Keratinocyte (primary cell): ENCODE data around the gene FOXRED2. TPM values are rescaled to one million over a fixed set of nuclear protein-coding genes. Genes with fewer than 3 reads are reported as not detected.

ENCODE experiments used
- DNase-seq: peaks from one replicate; pipeline ENCODE4 v3.0.0-alpha.2; 2011; ENCODE audit warnings: low read depth, missing footprints, low spot score
- FAIRE-seq: peaks from 2 replicates; lab custom pipeline; 2011; peaks lifted over from hg19 to GRCh38; lab: Jason Lieb, UNC
- H2AFZ ChIP-seq: 2 replicates; pipeline ENCODE4 v1.6.0; 2012; ENCODE audit warnings: low read length, control low read depth, inconsistent platforms; ENCODE audit not compliant: control insufficient read depth
- H3K27ac ChIP-seq: 2 replicates; pipeline ENCODE4 v1.5.1; 2011; ENCODE audit warnings: low read length; ENCODE audit not compliant: control insufficient read depth, insufficient read depth
- H3K27me3 ChIP-seq: 3 replicates; pipeline ENCODE4 v1.6.0; 2011; ENCODE audit warnings: low read length; ENCODE audit not compliant: control insufficient read depth, insufficient read depth; ENCODE audit errors: extremely low read depth
- H3K36me3 ChIP-seq, 2 experiments: 2 replicates in 1 of 2; 3 replicates in 1 of 2; pipeline ENCODE4 v1.5.1; 2011; ENCODE audit warnings: low read length in 2 of 2, mild to moderate bottlenecking in 1 of 2; ENCODE audit not compliant: control insufficient read depth in 2 of 2, insufficient read depth in 2 of 2; ENCODE audit errors: extremely low read depth in 1 of 2
- H3K4me1 ChIP-seq: 3 replicates; pipeline ENCODE4 v1.5.1; 2011; ENCODE audit warnings: low read length; ENCODE audit not compliant: control insufficient read depth, insufficient read depth; ENCODE audit errors: extremely low read depth
- H3K4me2 ChIP-seq: 3 replicates; pipeline ENCODE4 v1.6.0; 2011; ENCODE audit warnings: low read depth, low read length; ENCODE audit not compliant: control insufficient read depth, insufficient read depth; ENCODE audit errors: extremely low read depth
- H3K4me3 ChIP-seq, 3 experiments: fragments of 200-600 bp in 1 of 3; sonication (generic) in 1 of 3; 2 replicates in 2 of 3; 3 replicates in 1 of 3; pipeline ENCODE4 v1.5.1; 2011 to 2016; ENCODE audit warnings: low read length in 3 of 3, mild to moderate bottlenecking in 3 of 3, control low read depth in 2 of 3, inconsistent platforms in 1 of 3, low read depth in 1 of 3, mixed read lengths in 1 of 3, mixed run types in 1 of 3, moderate library complexity in 1 of 3; ENCODE audit not compliant: control insufficient read depth in 2 of 3, insufficient read depth in 2 of 3; ENCODE audit errors: extremely low read depth in 1 of 3
- H3K79me2 ChIP-seq: 2 replicates; pipeline ENCODE4 v1.6.0; 2012; ENCODE audit warnings: low read length; ENCODE audit not compliant: control insufficient read depth, insufficient read depth
- H3K9ac ChIP-seq: 3 replicates; pipeline ENCODE4 v1.6.0; 2011; ENCODE audit warnings: low read length; ENCODE audit not compliant: control insufficient read depth, insufficient read depth; ENCODE audit errors: extremely low read depth
- H3K9me1 ChIP-seq: 3 replicates; pipeline ENCODE4 v1.6.0; 2011; ENCODE audit warnings: low read length; ENCODE audit not compliant: control insufficient read depth, insufficient read depth; ENCODE audit errors: extremely low read depth
- H3K9me3 ChIP-seq: 2 replicates; pipeline ENCODE4 v1.5.1; 2012; ENCODE audit warnings: low read depth, low read length; ENCODE audit not compliant: control insufficient read depth
- H4K20me1 ChIP-seq: 3 replicates; pipeline ENCODE4 v1.6.0; 2011; ENCODE audit warnings: low read length; ENCODE audit not compliant: control insufficient read depth, insufficient read depth; ENCODE audit errors: extremely low read depth
- EZH2 ChIP-seq: IDR thresholded peaks from one replicate; pipeline ENCODE4 v1.6.1; 2012; ENCODE audit warnings: inconsistent platforms, mild to moderate bottlenecking, low read length, moderate library complexity
- dilution Hi-C: fragments of 300-500 bp; cut with MboI; formaldehyde crosslinking; loops from one replicate; pipeline ENCODE4 v1.7.0; 2020; ENCODE audit warnings: low sequenced_read_pairs; ENCODE audit not compliant: extremely low pct_ligation_motif_present
- polyA plus RNA-seq, 5 experiments: library from polyadenylated mRNA; depleted of rRNA in 3 of 5; stranded (reverse) in 3 of 5; stranded (forward) in 1 of 5; unstranded in 1 of 5; fragments of >200 nt; gene quantifications; 1 replicate in 1 of 5; 2 replicates in 3 of 5; 3 replicates in 1 of 5; pipeline versions ENCODE4 v1.2.1 to v1.2.3, GENCODE V29; 2011 to 2012; ENCODE audit warnings: missing spikeins in 2 of 5, low read depth in 1 of 5, low replicate concordance in 1 of 5
- TF ChIP-seq, protein P1 (sequence below), 3 experiments: IDR thresholded peaks in 1 of 3; conservative IDR thresholded peaks in 1 of 3; optimal IDR thresholded peaks in 1 of 3; 2 replicates in 2 of 3; 3 replicates in 1 of 3; pipeline versions ENCODE3 to v1.5.1; 2011; ENCODE audit warnings: low read length in 3 of 3, mild to moderate bottlenecking in 3 of 3, moderate library complexity in 2 of 3, control low read depth in 1 of 3, inconsistent platforms in 1 of 3; ENCODE audit not compliant: insufficient read depth in 2 of 3; ENCODE audit errors: extremely low read depth in 1 of 3

Gene FOXRED2
- polyA plus RNA-seq, 1 donor (not counting 4 experiments of a cell fraction or from before 2014, with no cell fraction given), result 0.71 TPM

DNA sequence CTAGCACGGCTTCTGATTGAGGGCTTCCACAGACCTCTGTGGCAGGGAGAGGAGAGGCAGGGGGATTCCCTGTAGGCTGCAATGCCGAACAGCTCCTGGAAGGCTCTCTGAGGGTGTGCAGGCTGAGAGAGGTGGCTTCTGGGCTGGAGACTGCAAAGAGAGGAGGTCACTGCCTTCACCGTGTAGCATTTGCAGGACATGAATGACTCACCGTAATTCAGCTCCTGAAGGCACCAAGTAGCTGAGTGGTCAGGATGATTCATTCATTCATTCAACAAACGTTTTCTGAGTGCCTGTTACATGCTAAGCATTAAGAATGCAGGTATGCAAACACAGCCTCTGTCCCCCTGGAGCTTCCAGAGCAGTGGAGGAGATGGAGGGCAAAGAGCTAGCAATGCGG lies 40.1 kb upstream of the FOXRED2 start:
- FAIRE-seq, result peak; percentile 98
- Histone ChIP-seq H3K9ac (no peak overlapping the region), H3K9me3 (no peaks in the 10 kb centered on the region)

DNA sequence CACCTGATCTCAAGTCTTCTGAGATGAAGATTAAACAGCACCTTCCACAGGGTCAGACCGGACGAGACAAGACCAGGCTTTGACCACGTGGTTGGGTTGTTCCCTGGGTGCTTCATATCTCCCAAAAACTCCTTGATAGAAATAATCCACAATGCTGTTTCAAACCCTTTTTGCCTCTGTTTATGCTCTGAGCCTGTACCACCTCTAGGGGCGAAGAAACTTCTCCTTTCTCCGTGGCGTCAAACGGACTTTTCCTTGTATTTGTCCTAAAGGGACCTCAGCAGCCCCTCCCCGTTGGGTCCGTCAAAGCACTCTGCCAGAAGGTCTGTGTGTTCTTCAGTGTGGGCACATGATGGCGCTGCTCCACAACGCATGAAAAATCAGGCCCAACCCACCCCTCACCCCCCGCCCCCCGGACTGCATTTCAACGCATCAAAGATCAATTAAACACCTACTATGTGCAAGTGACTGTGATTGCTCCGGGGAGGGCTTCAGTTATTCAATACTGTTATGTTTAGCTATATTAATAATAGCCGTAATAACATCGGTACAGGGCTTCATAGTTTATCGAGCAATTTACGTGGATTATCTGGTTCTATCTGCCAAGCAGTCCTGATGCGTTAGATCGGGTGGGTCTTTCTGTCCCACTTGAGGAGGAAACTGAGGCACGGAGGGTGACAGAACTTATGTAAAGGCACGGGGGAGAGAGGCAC lies 39.4 kb upstream of the FOXRED2 start:
- no peaks in the 10 kb centered on the region for H3K36me3 ChIP-seq
- no peaks in the 10 kb centered on the region for H3K9me1 ChIP-seq
- H3K9ac ChIP-seq, result no peak overlapping the region
- dilution Hi-C loops, result no loop called here
- no peaks in the 10 kb centered on the region for H3K9me3 ChIP-seq
- peak overlapping the region; percentile 31 for H3K4me2 ChIP-seq
- H3K27me3 ChIP-seq, result peaks cover 10% of the 10 kb centered on the region
- TF ChIP-seq, protein P1, sequence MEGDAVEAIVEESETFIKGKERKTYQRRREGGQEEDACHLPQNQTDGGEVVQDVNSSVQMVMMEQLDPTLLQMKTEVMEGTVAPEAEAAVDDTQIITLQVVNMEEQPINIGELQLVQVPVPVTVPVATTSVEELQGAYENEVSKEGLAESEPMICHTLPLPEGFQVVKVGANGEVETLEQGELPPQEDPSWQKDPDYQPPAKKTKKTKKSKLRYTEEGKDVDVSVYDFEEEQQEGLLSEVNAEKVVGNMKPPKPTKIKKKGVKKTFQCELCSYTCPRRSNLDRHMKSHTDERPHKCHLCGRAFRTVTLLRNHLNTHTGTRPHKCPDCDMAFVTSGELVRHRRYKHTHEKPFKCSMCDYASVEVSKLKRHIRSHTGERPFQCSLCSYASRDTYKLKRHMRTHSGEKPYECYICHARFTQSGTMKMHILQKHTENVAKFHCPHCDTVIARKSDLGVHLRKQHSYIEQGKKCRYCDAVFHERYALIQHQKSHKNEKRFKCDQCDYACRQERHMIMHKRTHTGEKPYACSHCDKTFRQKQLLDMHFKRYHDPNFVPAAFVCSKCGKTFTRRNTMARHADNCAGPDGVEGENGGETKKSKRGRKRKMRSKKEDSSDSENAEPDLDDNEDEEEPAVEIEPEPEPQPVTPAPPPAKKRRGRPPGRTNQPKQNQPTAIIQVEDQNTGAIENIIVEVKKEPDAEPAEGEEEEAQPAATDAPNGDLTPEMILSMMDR (optimal IDR thresholded peaks at IDR 0.05 in 1 of 3, IDR thresholded peaks at IDR 0.05 in 1 of 3, conservative IDR thresholded peaks at IDR 0.05 in 1 of 3; ENCODE audit: extremely low read depth in 1 of 3, insufficient read depth in 2 of 3, low read length in 3 of 3), result peak; percentile 42 to 84 (median 51)
- no peak for TF ChIP-seq EZH2
- no peak overlapping the region for H3K27ac ChIP-seq
- H3K79me2 ChIP-seq, result no peaks in the 10 kb centered on the region
- no peak for DNase-seq
- peak; percentile 48 for FAIRE-seq
- no peak overlapping the region for H3K4me3 ChIP-seq
- no peak overlapping the region for H2AFZ ChIP-seq
- H3K4me1 ChIP-seq, result peaks cover 28% of the 10 kb centered on the region
- H4K20me1 ChIP-seq, result no peaks in the 10 kb centered on the region

More for the DNA sequence above, 40.1 kb upstream of the FOXRED2 start:
- peaks cover 22% of the 10 kb centered on the region for H3K4me1 ChIP-seq
- H3K9me1 ChIP-seq, result no peaks in the 10 kb centered on the region
- H4K20me1 ChIP-seq, result no peaks in the 10 kb centered on the region
- dilution Hi-C loops, result no loop called here
- H3K4me2 ChIP-seq, result peak overlapping the region; percentile 31
- no peak overlapping the region for H3K27ac ChIP-seq
- H2AFZ ChIP-seq, result no peak overlapping the region
- H3K79me2 ChIP-seq, result no peaks in the 10 kb centered on the region
- H3K36me3 ChIP-seq, result no peaks in the 10 kb centered on the region
- H3K4me3 ChIP-seq, result no peak overlapping the region
- TF ChIP-seq, protein P1 (optimal IDR thresholded peaks at IDR 0.05 in 1 of 3, IDR thresholded peaks at IDR 0.05 in 1 of 3, conservative IDR thresholded peaks at IDR 0.05 in 1 of 3; ENCODE audit: extremely low read depth in 1 of 3, insufficient read depth in 2 of 3, low read length in 3 of 3), result no peak
- TF ChIP-seq EZH2, result no peak
- H3K27me3 ChIP-seq, result peaks cover 15% of the 10 kb centered on the region
- DNase-seq, result peak; percentile 85
